Measurements from ENCODE around the gene SRRM5.

Gene SRRM5

GRCh38 chr19:43664018-43664417, 52.1 kb downstream of the SRRM5 start:
- DNase-seq (ENCODE audit: low spot score): no peak
- FAIRE-seq: no peak
